Neural cell (in vitro differentiated cells): ENCODE measurements around the gene ARHGEF37. TPM values are rescaled to one million over a fixed set of nuclear protein-coding genes. Genes with fewer than 3 reads are reported as not detected.

Experiments
- H2AFZ ChIP-seq: fragments of 200-600, 300-800 bp; sonication (generic), shearing (Covaris generic); 2 replicates; pipeline ENCODE4 v1.6.0; 2014; ENCODE audit warnings: low read depth, mild to moderate bottlenecking, antibody characterized with exemption, low read length, moderate library complexity
- H3F3A ChIP-seq: fragments of 200-600 bp; shearing (Covaris generic); 2 replicates; pipeline ENCODE4 v1.6.1; 2016; ENCODE audit warnings: mild to moderate bottlenecking, moderate library complexity, mixed read lengths, antibody characterized with exemption, low read length; ENCODE audit not compliant: insufficient read depth, poor library complexity, severe bottlenecking
- H3K27ac ChIP-seq: fragments of 200-600, 300-800 bp; sonication (generic), shearing (Covaris generic); 2 replicates; pipeline ENCODE4 v1.5.1; 2014; ENCODE audit warnings: mild to moderate bottlenecking, low read length, moderate library complexity
- H3K27me3 ChIP-seq: fragments of 300-800, 200-600 bp; sonication (generic), shearing (Covaris generic); 2 replicates; pipeline ENCODE4 v1.6.0; 2014; ENCODE audit warnings: mild to moderate bottlenecking, low read depth, low read length, moderate library complexity; ENCODE audit not compliant: insufficient read depth
- H3K36me3 ChIP-seq: fragments of 300-800, 200-600 bp; sonication (generic), shearing (Covaris generic); 2 replicates; pipeline ENCODE4 v1.5.1; 2014; ENCODE audit warnings: mild to moderate bottlenecking, antibody characterized with exemption, low read length, moderate library complexity; ENCODE audit not compliant: insufficient read depth
- H3K4me2 ChIP-seq: fragments of 300-800, 200-600 bp; sonication (generic), shearing (Covaris generic); 2 replicates; pipeline ENCODE4 v1.6.0; 2014; ENCODE audit warnings: mild to moderate bottlenecking, low read length
- H3K4me3 ChIP-seq: fragments of 300-800, 200-600 bp; sonication (generic), shearing (Covaris generic); 2 replicates; pipeline ENCODE4 v1.5.1; 2014; ENCODE audit warnings: mild to moderate bottlenecking, low read length, moderate library complexity
- H3K79me2 ChIP-seq: fragments of 200-600 bp; shearing (Covaris generic); replicated peaks from 2 replicates; pipeline ENCODE4 v1.6.0; 2014; ENCODE audit warnings: mild to moderate bottlenecking, low read length, moderate library complexity; ENCODE audit not compliant: insufficient read depth
- H3K9ac ChIP-seq: fragments of 300-800, 200-600 bp; sonication (generic), shearing (Covaris generic); 2 replicates; pipeline ENCODE4 v1.6.1; 2016; ENCODE audit warnings: mild to moderate bottlenecking, low read length, mixed read lengths
- H3K9me2 ChIP-seq: fragments of 200-600 bp; shearing (Covaris generic); 2 replicates; pipeline ENCODE4 v1.6.1; 2016; ENCODE audit warnings: mild to moderate bottlenecking, low read length, mixed read lengths; ENCODE audit not compliant: insufficient read depth
- H3K9me3 ChIP-seq: fragments of 200-600, 300-800 bp; sonication (generic), shearing (Covaris generic); 2 replicates; pipeline ENCODE4 v1.6.1; 2016; ENCODE audit warnings: mild to moderate bottlenecking, mixed run types, low read length, moderate library complexity, mixed read lengths
- H4K20me1 ChIP-seq: fragments of 200-600 bp; shearing (Covaris generic); 2 replicates; pipeline ENCODE4 v1.6.1; 2016; ENCODE audit warnings: mild to moderate bottlenecking, mixed run types; ENCODE audit not compliant: insufficient read depth
- CTCF ChIP-seq: fragments of 450-650 bp; IDR thresholded peaks from 2 replicates; pipeline ENCODE4 v1.5.1; 2014; ENCODE audit warnings: antibody characterized with exemption, mild to moderate bottlenecking, moderate library complexity; ENCODE audit not compliant: poor library complexity, severe bottlenecking
- EP300 ChIP-seq: fragments of 450-650 bp; conservative IDR thresholded peaks from 2 replicates; pipeline ENCODE4 v1.6.1; 2014; ENCODE audit warnings: antibody characterized with exemption, mild to moderate bottlenecking, moderate library complexity; ENCODE audit not compliant: poor library complexity, severe bottlenecking
- EZH2 ChIP-seq: fragments of 200-600, 300-800 bp; shearing (Covaris generic), sonication (generic); IDR thresholded peaks from 2 replicates; pipeline ENCODE4 v1.6.1; 2014; ENCODE audit warnings: antibody characterized with exemption, low read length, borderline replicate concordance, mild to moderate bottlenecking; ENCODE audit not compliant: insufficient read depth, poor library complexity, severe bottlenecking
- MXI1 ChIP-seq: fragments of 450-650 bp; conservative IDR thresholded peaks from 2 replicates; pipeline ENCODE4 v1.6.1; 2014; ENCODE audit warnings: antibody characterized with exemption, mild to moderate bottlenecking; ENCODE audit not compliant: poor library complexity, severe bottlenecking
- POLR2AphosphoS5 ChIP-seq: IDR thresholded peaks from 2 replicates; pipeline ENCODE4 v1.6.1; 2012
- RAD21 ChIP-seq: fragments of 450-650 bp; conservative IDR thresholded peaks from 2 replicates; pipeline ENCODE4 v1.6.1; 2014; ENCODE audit warnings: antibody characterized with exemption, mild to moderate bottlenecking, moderate library complexity
- REST ChIP-seq: IDR thresholded peaks from 2 replicates; pipeline ENCODE4 v1.6.1; 2012; ENCODE audit warnings: borderline replicate concordance
- SMC3 ChIP-seq: fragments of 450-650 bp; conservative IDR thresholded peaks from 2 replicates; pipeline ENCODE4 v1.6.1; 2014; ENCODE audit warnings: antibody characterized with exemption, mild to moderate bottlenecking, moderate library complexity; ENCODE audit not compliant: poor library complexity
- TAF1 ChIP-seq: IDR thresholded peaks from 2 replicates; pipeline ENCODE4 v1.6.1; 2012; ENCODE audit warnings: low read depth
- polyA plus RNA-seq: library from polyadenylated mRNA; depleted of rRNA; stranded (reverse); fragments of >200 nt; gene quantifications from 2 replicates; pipeline ENCODE4 v1.2.3, GENCODE V29; 2014

The ARHGEF37 gene
- polyA plus RNA-seq, 1 donor from 2014 or later, result 0.53 TPM

GRCh38 chr5:149549461-149550267 lies 31.6 kb upstream of the ARHGEF37 start:
- H3K9me2 ChIP-seq, result no peaks in the 10 kb centered on the region
- H3K79me2 ChIP-seq, result peaks cover 63% of the 10 kb centered on the region
- H3F3A ChIP-seq, result peaks cover 4% of the 10 kb centered on the region
- TF ChIP-seq REST (peak; percentile 83), RAD21 (no peak), SMC3 (no peak), MXI1 (peak; percentile 48), CTCF (peak; percentile 44), EP300 (no peak), EZH2 (no peak), TAF1 (peak; percentile 97), POLR2AphosphoS5 (peak; percentile 72)
- H2AFZ ChIP-seq, result peak overlapping the region; percentile 61
- no peaks in the 10 kb centered on the region for H3K27me3 ChIP-seq
- peak overlapping the region; percentile 100 for H3K9ac ChIP-seq
- H3K4me3 ChIP-seq, result peak overlapping the region; percentile 99
- H4K20me1 ChIP-seq, result no peaks in the 10 kb centered on the region
- peak overlapping the region; percentile 99 for H3K27ac ChIP-seq
- peak overlapping the region; percentile 70 for H3K4me2 ChIP-seq
- peaks cover 9% of the 10 kb centered on the region for H3K36me3 ChIP-seq
- no peaks in the 10 kb centered on the region for H3K9me3 ChIP-seq

- peak overlapping the region; percentile 100 for H3K9ac ChIP-seq
- H3K4me2 ChIP-seq, result peak overlapping the region; percentile 70
- no peak for TF ChIP-seq RAD21
- no peak for TF ChIP-seq REST
- no peaks in the 10 kb centered on the region for H4K20me1 ChIP-seq
- no peaks in the 10 kb centered on the region for H3K27me3 ChIP-seq
- peaks cover 58% of the 10 kb centered on the region for H3K79me2 ChIP-seq
- no peaks in the 10 kb centered on the region for H3K9me3 ChIP-seq
- no peaks in the 10 kb centered on the region for H3K9me2 ChIP-seq
- peaks cover 4% of the 10 kb centered on the region for H3F3A ChIP-seq
- peak overlapping the region; percentile 99 for H3K27ac ChIP-seq
- H3K4me3 ChIP-seq, result peak overlapping the region; percentile 99
- H2AFZ ChIP-seq, result peak overlapping the region; percentile 61
- H3K36me3 ChIP-seq, result peaks cover 9% of the 10 kb centered on the region
Observed at GRCh38 chr5:149550268-149550583, 31.1 kb upstream of the ARHGEF37 start.
